SU-DHL-6 (cell line): ENCODE measurements around the gene CFB.

ENCODE experiments used
- CTCF ChIP-seq: fragments of 200-600 bp; sonication (generic); IDR thresholded peaks from one replicate; pipeline ENCODE4 v1.5.1; 2017; ENCODE audit warnings: antibody characterized with exemption, mild to moderate bottlenecking, low read length, moderate library complexity; ENCODE audit not compliant: insufficient read depth, poor library complexity, severe bottlenecking
- EZH2phosphoT487 ChIP-seq: fragments of 200-600 bp; sonication (generic), shearing (Covaris generic); conservative IDR thresholded peaks from 2 replicates; pipeline ENCODE4 v1.6.1; 2018; ENCODE audit warnings: mild to moderate bottlenecking, antibody characterized with exemption, low read length, moderate library complexity, mixed read lengths

- TF ChIP-seq CTCF (no peak), EZH2phosphoT487 (no peak)
These were observed 38.6 kb upstream of the CFB start for GRCh38 chr6:31907158-31907813.
